ENCODE results near the gene CCNDBP1.

Gene CCNDBP1

DNA sequence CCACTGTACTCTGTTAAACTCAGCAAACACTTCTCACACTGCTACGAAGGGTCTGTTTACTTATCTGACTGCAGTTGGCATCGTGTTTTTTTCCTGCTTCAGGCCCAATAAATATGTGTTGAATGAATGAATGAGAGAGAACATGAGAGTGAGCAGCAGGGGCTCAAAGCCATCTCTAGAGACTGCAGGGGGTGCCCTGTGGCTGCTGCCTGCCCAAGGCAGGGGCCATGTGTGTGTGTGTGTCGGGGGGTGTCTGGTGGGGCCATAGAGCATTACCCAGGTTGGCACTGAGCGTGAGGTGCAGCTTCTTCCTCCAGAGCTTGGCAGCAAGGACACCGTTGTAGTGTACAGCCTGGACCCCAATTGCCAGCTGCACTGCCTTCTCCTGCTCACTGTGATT, 20.9 kb downstream of the CCNDBP1 start:
- DNase-seq (ENCODE audit: low read depth in 1 of 2, low spot score in 1 of 2): no peak
- Histone ChIP-seq H3K27ac (replicated peaks) (no peak overlapping the region), H3K27me3 (ENCODE audit: insufficient read depth, poor library complexity, severe bottlenecking) (peaks cover 2% of the 10 kb centered on the region), H3K4me3 (replicated peaks; ENCODE audit: insufficient read depth, low read length) (no peak overlapping the region)
- no peak for TF ChIP-seq SPI1 (IDR thresholded peaks at IDR 0.05; ENCODE audit: borderline replicate concordance, low read depth)

- Histone ChIP-seq H3K4me3 (replicated peaks; ENCODE audit: insufficient read depth, low read length) (no peak overlapping the region), H3K27me3 (ENCODE audit: insufficient read depth, poor library complexity, severe bottlenecking) (peaks cover 2% of the 10 kb centered on the region), H3K27ac (replicated peaks) (no peak overlapping the region)
- TF ChIP-seq, protein P1, sequence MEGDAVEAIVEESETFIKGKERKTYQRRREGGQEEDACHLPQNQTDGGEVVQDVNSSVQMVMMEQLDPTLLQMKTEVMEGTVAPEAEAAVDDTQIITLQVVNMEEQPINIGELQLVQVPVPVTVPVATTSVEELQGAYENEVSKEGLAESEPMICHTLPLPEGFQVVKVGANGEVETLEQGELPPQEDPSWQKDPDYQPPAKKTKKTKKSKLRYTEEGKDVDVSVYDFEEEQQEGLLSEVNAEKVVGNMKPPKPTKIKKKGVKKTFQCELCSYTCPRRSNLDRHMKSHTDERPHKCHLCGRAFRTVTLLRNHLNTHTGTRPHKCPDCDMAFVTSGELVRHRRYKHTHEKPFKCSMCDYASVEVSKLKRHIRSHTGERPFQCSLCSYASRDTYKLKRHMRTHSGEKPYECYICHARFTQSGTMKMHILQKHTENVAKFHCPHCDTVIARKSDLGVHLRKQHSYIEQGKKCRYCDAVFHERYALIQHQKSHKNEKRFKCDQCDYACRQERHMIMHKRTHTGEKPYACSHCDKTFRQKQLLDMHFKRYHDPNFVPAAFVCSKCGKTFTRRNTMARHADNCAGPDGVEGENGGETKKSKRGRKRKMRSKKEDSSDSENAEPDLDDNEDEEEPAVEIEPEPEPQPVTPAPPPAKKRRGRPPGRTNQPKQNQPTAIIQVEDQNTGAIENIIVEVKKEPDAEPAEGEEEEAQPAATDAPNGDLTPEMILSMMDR (IDR thresholded peaks at IDR 0.05; ENCODE audit: insufficient read depth, low read length): no peak
- TF ChIP-seq GABPA (IDR thresholded peaks at IDR 0.05; ENCODE audit: low read depth) (no peak), REST (IDR thresholded peaks at IDR 0.05; ENCODE audit: insufficient replicate concordance, low read depth) (no peak), SPI1 (IDR thresholded peaks at IDR 0.05; ENCODE audit: borderline replicate concordance, low read depth) (no peak), POLR2AphosphoS5 (IDR thresholded peaks at IDR 0.05; ENCODE audit: low read depth) (no peak)
- DNase-seq (ENCODE audit: low read depth in 1 of 2, low spot score in 1 of 2): no peak
Observed at GRCh38 chr15:43207024-43207423, 21.8 kb downstream of the CCNDBP1 start.

DNA sequence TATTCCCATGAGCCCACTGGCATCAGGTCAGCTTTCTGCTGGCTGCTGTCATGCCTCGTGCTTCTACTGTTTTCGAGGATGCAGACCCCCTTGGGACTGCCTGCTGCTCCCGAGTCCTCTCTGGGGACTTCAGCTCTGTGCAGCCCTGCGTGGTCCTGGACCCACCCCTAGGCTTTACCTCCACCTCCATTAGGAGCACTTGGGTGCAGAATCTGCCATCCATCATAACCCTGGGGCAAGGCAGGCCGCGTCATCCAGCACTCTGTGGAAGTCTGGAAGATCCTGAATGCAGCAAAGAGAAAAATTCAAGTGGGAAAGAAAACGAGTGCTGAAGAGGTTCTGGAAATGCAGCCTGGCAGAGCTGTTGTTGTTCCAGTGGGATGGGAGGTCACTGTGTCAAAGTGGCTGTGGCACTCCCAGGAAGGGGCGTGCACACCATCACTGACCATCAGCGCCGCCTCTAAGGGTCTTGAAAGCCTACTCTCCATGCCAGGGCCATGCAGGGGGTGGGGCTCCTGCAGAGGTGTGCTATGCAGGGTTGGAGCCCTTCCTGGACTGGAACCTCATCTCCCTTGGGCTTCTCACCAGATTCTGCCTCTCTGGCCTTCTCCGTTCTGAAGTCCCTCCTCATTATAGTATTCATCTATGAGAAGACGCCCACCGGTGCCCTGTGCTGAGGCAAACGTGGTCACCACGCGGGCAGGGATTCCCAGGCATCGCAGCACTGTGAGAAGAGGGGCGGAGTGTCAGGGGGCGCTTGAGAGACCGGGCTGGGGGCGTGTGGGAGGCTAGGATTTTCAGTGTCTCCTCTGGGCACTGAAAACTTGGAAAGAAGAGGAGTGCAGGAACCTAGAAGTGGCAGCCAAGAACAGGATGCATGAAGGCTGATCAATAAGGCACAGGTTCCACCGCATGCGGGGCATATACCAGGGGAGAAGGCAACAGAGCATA, 23.1 kb downstream of the CCNDBP1 start:
- H3K27ac ChIP-seq (replicated peaks): no peak overlapping the region
- TF ChIP-seq GABPA (IDR thresholded peaks at IDR 0.05; ENCODE audit: low read depth) (no peak), POLR2AphosphoS5 (IDR thresholded peaks at IDR 0.05; ENCODE audit: low read depth) (no peak), SPI1 (IDR thresholded peaks at IDR 0.05; ENCODE audit: borderline replicate concordance, low read depth) (no peak), REST (IDR thresholded peaks at IDR 0.05; ENCODE audit: insufficient replicate concordance, low read depth) (no peak)
- TF ChIP-seq, protein P1 (IDR thresholded peaks at IDR 0.05; ENCODE audit: insufficient read depth, low read length): no peak
- H3K4me3 ChIP-seq (replicated peaks; ENCODE audit: insufficient read depth, low read length): no peak overlapping the region
- DNase-seq (ENCODE audit: low read depth in 1 of 2, low spot score in 1 of 2): no peak
- peaks cover 2% of the 10 kb centered on the region for H3K27me3 ChIP-seq (ENCODE audit: insufficient read depth, poor library complexity, severe bottlenecking)

GRCh38 chr15:43209059-43209824, 24.0 kb downstream of the CCNDBP1 start:
- peak in 1 of 2 experiments; percentile 59 for DNase-seq (ENCODE audit: low read depth in 1 of 2, low spot score in 1 of 2)
- Histone ChIP-seq H3K4me3 (replicated peaks; ENCODE audit: insufficient read depth, low read length) (no peak overlapping the region), H3K27me3 (ENCODE audit: insufficient read depth, poor library complexity, severe bottlenecking) (peaks cover 2% of the 10 kb centered on the region), H3K27ac (replicated peaks) (no peak overlapping the region)
- no peak for TF ChIP-seq SPI1 (IDR thresholded peaks at IDR 0.05; ENCODE audit: borderline replicate concordance, low read depth)
- no peak for TF ChIP-seq POLR2AphosphoS5 (IDR thresholded peaks at IDR 0.05; ENCODE audit: low read depth)
- no peak for TF ChIP-seq GABPA (IDR thresholded peaks at IDR 0.05; ENCODE audit: low read depth)
- TF ChIP-seq, protein P1 (IDR thresholded peaks at IDR 0.05; ENCODE audit: insufficient read depth, low read length): no peak
- TF ChIP-seq REST (IDR thresholded peaks at IDR 0.05; ENCODE audit: insufficient replicate concordance, low read depth): no peak

Measured in HL-60 (cell line).